GM12801 (cell line): ENCODE results near the gene PHF21B.

Experiments used
- CTCF ChIP-seq: IDR thresholded peaks from one replicate; pipeline ENCODE4 v1.5.1; 2011; ENCODE audit warnings: control low read depth; ENCODE audit not compliant: insufficient read length; ENCODE audit errors: extremely low read depth

The PHF21B gene

GRCh38 chr22:44831885-44832284 lies 177.9 kb downstream of the PHF21B start:
- no peak for TF ChIP-seq CTCF
